H9 (cell line): ENCODE measurements around the gene SLAMF7. TPM values are rescaled to one million over a fixed set of nuclear protein-coding genes. Genes with fewer than 3 reads are reported as not detected.

ENCODE experiments used
- DNase-seq: peaks from one replicate; pipeline ENCODE4 v3.0.0-alpha.2; 2017
- H2AFZ ChIP-seq: one replicate; pipeline ENCODE4 v1.6.1; 2013; ENCODE audit warnings: mild to moderate bottlenecking, low read length, control low read depth, moderate library complexity
- H2AK5ac ChIP-seq: 2 replicates; pipeline ENCODE4 v1.6.1; 2013; ENCODE audit warnings: low read length, control low read depth, mixed read lengths; ENCODE audit not compliant: insufficient read length
- H2BK120ac ChIP-seq: one replicate; pipeline ENCODE4 v1.6.1; 2013; ENCODE audit warnings: low read depth, mild to moderate bottlenecking, low read length, control low read depth, inconsistent platforms; ENCODE audit not compliant: poor library complexity, severe bottlenecking
- H2BK12ac ChIP-seq: 2 replicates; pipeline ENCODE4 v1.6.1; 2013; ENCODE audit warnings: low read length, control low read depth, mixed read lengths, low read depth; ENCODE audit not compliant: insufficient read length
- H2BK15ac ChIP-seq: 2 replicates; pipeline ENCODE4 v1.6.1; 2013; ENCODE audit warnings: low read depth, low read length, control low read depth
- H2BK20ac ChIP-seq: one replicate; pipeline ENCODE4 v1.6.1; 2013; ENCODE audit warnings: low read depth, mild to moderate bottlenecking, low read length, control low read depth, inconsistent platforms; ENCODE audit not compliant: poor library complexity, severe bottlenecking
- H2BK5ac ChIP-seq: 2 replicates; pipeline ENCODE4 v1.6.1; 2013; ENCODE audit warnings: low read length, control low read depth, mixed read lengths; ENCODE audit not compliant: insufficient read length
- H3K14ac ChIP-seq: 2 replicates; pipeline ENCODE4 v1.6.1; 2013; ENCODE audit warnings: low read length, control low read depth; ENCODE audit not compliant: insufficient read depth
- H3K18ac ChIP-seq: 2 replicates; pipeline ENCODE4 v1.6.1; 2013; ENCODE audit warnings: low read depth, mild to moderate bottlenecking, mixed read lengths, low read length, control low read depth; ENCODE audit not compliant: insufficient read length
- H3K23ac ChIP-seq: 2 replicates; pipeline ENCODE4 v1.6.1; 2013; ENCODE audit warnings: low read length, control low read depth, mixed read lengths, low read depth; ENCODE audit not compliant: insufficient read length
- H3K23me2 ChIP-seq: 2 replicates; pipeline ENCODE4 v1.6.1; 2013; ENCODE audit warnings: low read depth, mild to moderate bottlenecking, mixed read lengths, low read length, control low read depth; ENCODE audit not compliant: insufficient read length, poor library complexity, severe bottlenecking
- H3K27ac ChIP-seq: 2 replicates; pipeline ENCODE4 v1.5.1; 2013; ENCODE audit warnings: low read length, control low read depth, mixed read lengths, low read depth; ENCODE audit not compliant: insufficient read length
- H3K27me3 ChIP-seq: 2 replicates; pipeline ENCODE4 v1.6.1; 2013; ENCODE audit warnings: low read length, control low read depth, inconsistent platforms; ENCODE audit not compliant: insufficient read depth
- H3K4ac ChIP-seq: 2 replicates; pipeline ENCODE4 v1.6.1; 2013; ENCODE audit warnings: low read depth, mild to moderate bottlenecking, control low read depth, inconsistent platforms, low read length, moderate library complexity
- H3K4me1 ChIP-seq: 2 replicates; pipeline ENCODE4 v1.6.1; 2013; ENCODE audit warnings: low read length, control low read depth, inconsistent platforms; ENCODE audit not compliant: insufficient read depth
- H3K4me2 ChIP-seq: 2 replicates; pipeline ENCODE4 v1.6.1; 2013; ENCODE audit warnings: low read length, control low read depth, mixed read lengths; ENCODE audit not compliant: insufficient read length, insufficient read depth
- H3K56ac ChIP-seq: 2 replicates; pipeline ENCODE4 v1.6.1; 2013; ENCODE audit warnings: low read depth, mild to moderate bottlenecking, mixed read lengths, low read length, control low read depth; ENCODE audit not compliant: insufficient read length
- H3K79me1 ChIP-seq: 2 replicates; pipeline ENCODE4 v1.6.1; 2013; ENCODE audit warnings: low read depth, mild to moderate bottlenecking, moderate library complexity, low read length, control low read depth, inconsistent platforms; ENCODE audit not compliant: insufficient read depth, poor library complexity, severe bottlenecking
- H3K79me2 ChIP-seq: 2 replicates; pipeline ENCODE4 v1.6.1; 2013; ENCODE audit warnings: low read length, control low read depth, inconsistent platforms; ENCODE audit not compliant: insufficient read depth
- H3K9ac ChIP-seq: 2 replicates; pipeline ENCODE4 v1.6.1; 2013; ENCODE audit warnings: low read length, control low read depth, mixed read lengths; ENCODE audit not compliant: insufficient read length; ENCODE audit errors: extremely low read depth
- H3K9me3 ChIP-seq: one replicate; pipeline ENCODE4 v1.6.1; 2013; ENCODE audit warnings: low read depth, low read length, inconsistent platforms; ENCODE audit not compliant: control insufficient read depth
- H3T11ph ChIP-seq: one replicate; pipeline ENCODE4 v1.6.1; 2013; ENCODE audit warnings: mild to moderate bottlenecking, low read length, control low read depth, inconsistent platforms
- H4K20me1 ChIP-seq: one replicate; pipeline ENCODE4 v1.6.1; 2013; ENCODE audit not compliant: control insufficient read depth, insufficient read length, insufficient read depth
- H4K5ac ChIP-seq: 2 replicates; pipeline ENCODE4 v1.6.1; 2013; ENCODE audit warnings: low read depth, mild to moderate bottlenecking, mixed read lengths, low read length, control low read depth; ENCODE audit not compliant: insufficient read length
- H4K8ac ChIP-seq: replicated peaks from 2 replicates; pipeline ENCODE4 v1.6.1; 2013; ENCODE audit warnings: low read length, control low read depth, mixed read lengths, low read depth; ENCODE audit not compliant: insufficient read length
- H4K91ac ChIP-seq: 2 replicates; pipeline ENCODE4 v1.6.1; 2013; ENCODE audit warnings: low read depth, mild to moderate bottlenecking, moderate library complexity, mixed read lengths, low read length, control low read depth; ENCODE audit not compliant: insufficient read length
- H3K27ac Mint-ChIP-seq, 3 experiments: 2 replicates in 2 of 3; 3 replicates in 1 of 3; pipeline ENCODE4 v1.8.0; 2020 to 2021; ENCODE audit warnings: mixed read lengths in 3 of 3, mild to moderate bottlenecking in 1 of 3, moderate library complexity in 1 of 3
- H3K27me3 Mint-ChIP-seq: 2 replicates; pipeline ENCODE4 v1.8.0; 2021; ENCODE audit warnings: low read depth, mild to moderate bottlenecking, moderate library complexity, mixed read lengths
- H3K36me3 Mint-ChIP-seq, 3 experiments: 2 replicates in 2 of 3; 3 replicates in 1 of 3; pipeline ENCODE4 v1.8.0; 2020 to 2021; ENCODE audit warnings: low read depth in 3 of 3, mixed read lengths in 3 of 3; ENCODE audit not compliant: insufficient read depth in 1 of 3
- H3K4me1 Mint-ChIP-seq, 2 experiments: 2 replicates each; pipeline ENCODE4 v1.8.0; 2020; ENCODE audit warnings: mixed read lengths in 2 of 2
- H3K4me3 Mint-ChIP-seq, 2 experiments: 2 replicates in 1 of 2; 3 replicates in 1 of 2; pipeline ENCODE4 v1.8.0; 2020 to 2021; ENCODE audit warnings: mild to moderate bottlenecking in 2 of 2, mixed read lengths in 2 of 2, moderate library complexity in 1 of 2
- H3K9me3 Mint-ChIP-seq, 2 experiments: 2 replicates in 1 of 2; 3 replicates in 1 of 2; pipeline ENCODE4 v1.8.0; 2020; ENCODE audit warnings: mild to moderate bottlenecking in 2 of 2, mixed read lengths in 2 of 2, moderate library complexity in 1 of 2
- WGBS: extraction: QIAGEN DNeasy Blood & Tissue Kit; methylation state at CpG from one replicate; pipeline ENCODE4 v1.1.7; 2013; ENCODE audit warnings: missing lambda C conversion rate, low lambda C conversion rate, mixed read lengths; ENCODE audit not compliant: insufficient read length; ENCODE audit errors: extremely low coverage; 5-methylcytosine and 5-hydroxymethylcytosine counted together
- total RNA-seq: library from RNA; stranded (reverse); gene quantifications from 2 replicates; pipeline ENCODE4 v1.2.1, GENCODE V29; 2021
- TF ChIP-seq, protein P1 (sequence below): fragments of 200-600 bp; sonication (generic); conservative IDR thresholded peaks from 3 replicates; pipeline ENCODE4 v1.8.0; 2021; ENCODE audit warnings: antibody characterized with exemption, mild to moderate bottlenecking

SLAMF7 gene
- total RNA-seq, 1 experiment from 2014 or later, result not detected

DNA sequence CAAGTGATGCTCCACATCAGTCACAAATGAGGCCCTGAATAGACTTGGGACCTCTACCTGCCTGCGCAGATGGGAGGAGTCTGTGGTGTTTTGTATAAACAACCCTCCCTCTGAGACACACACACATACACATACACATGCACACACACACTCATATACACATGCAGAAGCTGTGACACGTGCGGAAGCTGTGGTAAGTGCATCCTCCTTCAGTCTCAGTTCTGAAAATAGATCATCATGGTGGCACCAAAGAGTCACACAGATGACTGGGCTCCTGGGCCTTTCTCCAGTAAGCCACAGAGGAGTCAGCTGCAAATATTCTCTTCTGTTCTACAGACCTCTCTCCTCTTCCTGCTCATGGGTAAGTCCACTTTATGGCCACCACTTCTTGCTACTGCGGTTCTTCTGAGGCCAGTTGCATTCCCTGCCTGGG is 56.9 kb downstream of the SLAMF7 start, which contains the start of gene LY9:
LY9 (plus strand) TSS at position 224 of the 433 bp plus-strand sequence; CDS start at position 238, 14 bp downstream.
- no peak within 1 kb of the TSS for H3K14ac ChIP-seq
- no peak within 1 kb of the TSS for H3K4me3 Mint-ChIP-seq
- no peak for DNase-seq

More for the DNA sequence above, 56.9 kb downstream of the SLAMF7 start, which contains the start of gene LY9:
- H3K9me3 ChIP-seq, result no peaks in the 10 kb centered on the region
- H4K8ac ChIP-seq, result no peak within 1 kb of the TSS
- no CpG with 5 or more reads among the region's 4 CpGs for WGBS
- Mint-ChIP-seq H3K36me3 (no peaks in the 10 kb centered on the region; a peak in 1 of 7 replicates), H3K27ac (peak within 1 kb of the TSS in 1 of 3 experiments; percentile 40; a peak in 2 of 7 replicates), H3K27me3 (peaks cover 3% of the 10 kb centered on the region; the same call in 1 of the 2 replicates), H3K4me1 (no peaks in the 10 kb centered on the region), H3K9me3 (no peaks in the 10 kb centered on the region)
- H2BK120ac ChIP-seq, result no peak within 1 kb of the TSS
- H2BK5ac ChIP-seq, result no peak within 1 kb of the TSS
- no peaks in the 10 kb centered on the region for H3K79me1 ChIP-seq
- H2BK20ac ChIP-seq, result no peak within 1 kb of the TSS
- no peak within 1 kb of the TSS for H2BK15ac ChIP-seq
- H4K20me1 ChIP-seq, result no peaks in the 10 kb centered on the region
- no peak within 1 kb of the TSS for H3K27ac ChIP-seq
- H3K56ac ChIP-seq, result no peak within 1 kb of the TSS
- no peak within 1 kb of the TSS for H2AFZ ChIP-seq
- H4K5ac ChIP-seq, result no peak within 1 kb of the TSS
- no peak within 1 kb of the TSS for H3K9ac ChIP-seq
- no peak within 1 kb of the TSS for H2BK12ac ChIP-seq
- H3K23ac ChIP-seq, result no peak within 1 kb of the TSS
- H2AK5ac ChIP-seq, result no peak within 1 kb of the TSS
- TF ChIP-seq, protein P1, sequence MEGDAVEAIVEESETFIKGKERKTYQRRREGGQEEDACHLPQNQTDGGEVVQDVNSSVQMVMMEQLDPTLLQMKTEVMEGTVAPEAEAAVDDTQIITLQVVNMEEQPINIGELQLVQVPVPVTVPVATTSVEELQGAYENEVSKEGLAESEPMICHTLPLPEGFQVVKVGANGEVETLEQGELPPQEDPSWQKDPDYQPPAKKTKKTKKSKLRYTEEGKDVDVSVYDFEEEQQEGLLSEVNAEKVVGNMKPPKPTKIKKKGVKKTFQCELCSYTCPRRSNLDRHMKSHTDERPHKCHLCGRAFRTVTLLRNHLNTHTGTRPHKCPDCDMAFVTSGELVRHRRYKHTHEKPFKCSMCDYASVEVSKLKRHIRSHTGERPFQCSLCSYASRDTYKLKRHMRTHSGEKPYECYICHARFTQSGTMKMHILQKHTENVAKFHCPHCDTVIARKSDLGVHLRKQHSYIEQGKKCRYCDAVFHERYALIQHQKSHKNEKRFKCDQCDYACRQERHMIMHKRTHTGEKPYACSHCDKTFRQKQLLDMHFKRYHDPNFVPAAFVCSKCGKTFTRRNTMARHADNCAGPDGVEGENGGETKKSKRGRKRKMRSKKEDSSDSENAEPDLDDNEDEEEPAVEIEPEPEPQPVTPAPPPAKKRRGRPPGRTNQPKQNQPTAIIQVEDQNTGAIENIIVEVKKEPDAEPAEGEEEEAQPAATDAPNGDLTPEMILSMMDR, result no peak
- no peak within 1 kb of the TSS for H4K91ac ChIP-seq
- no peak within 1 kb of the TSS for H3K4me2 ChIP-seq
- H3K27me3 ChIP-seq, result no peaks in the 10 kb centered on the region
- H3K79me2 ChIP-seq, result no peaks in the 10 kb centered on the region
- H3T11ph ChIP-seq, result no peak within 1 kb of the TSS
- H3K23me2 ChIP-seq, result no peaks in the 10 kb centered on the region
- no peak within 1 kb of the TSS for H3K4ac ChIP-seq
- no peak within 1 kb of the TSS for H3K18ac ChIP-seq
- H3K4me1 ChIP-seq, result no peaks in the 10 kb centered on the region
